ENCODE measurements around the gene SOWAHA. TPM values are rescaled to one million over a fixed set of nuclear protein-coding genes. Genes with fewer than 3 reads are reported as not detected.

SOWAHA gene
- polyA plus RNA-seq, 10 donors = 0.04 to 0.21 (median 0.13) TPM

DNA sequence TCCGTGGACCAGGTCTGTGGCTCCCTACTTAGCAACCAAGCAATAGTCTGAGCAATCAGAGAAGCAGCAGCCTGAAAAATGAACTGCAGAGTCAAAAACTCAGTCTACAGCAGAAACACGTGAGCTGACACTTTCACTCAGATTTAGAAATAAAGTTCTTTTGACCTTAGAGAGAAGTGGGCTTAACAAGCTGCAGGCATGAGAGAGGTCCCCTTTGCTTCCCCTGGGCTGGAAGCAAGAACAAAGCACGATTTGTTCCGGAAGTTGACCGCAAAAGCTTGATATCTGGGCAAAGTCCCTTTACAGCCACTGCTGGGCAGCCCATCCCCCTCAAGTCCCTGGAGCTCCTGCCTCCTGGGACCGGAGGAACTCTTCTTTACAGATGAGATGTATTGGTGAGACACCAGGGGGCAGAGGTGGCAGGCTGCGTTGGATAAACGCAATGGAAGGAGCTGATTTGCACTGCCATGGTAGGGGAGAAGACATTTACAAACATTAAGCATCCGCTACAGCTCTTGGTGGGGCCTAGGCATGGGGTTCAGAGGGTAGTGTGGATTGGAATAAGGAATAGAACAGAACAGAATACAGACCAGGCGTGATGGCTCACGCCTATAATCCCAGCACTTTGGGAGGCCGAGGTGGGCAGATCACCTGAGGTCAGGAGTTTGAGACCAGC is 5.8 kb upstream of the SOWAHA start:
- no peak for DNase-seq

- no peak for DNase-seq
These were observed 4.7 kb upstream of the SOWAHA start for GRCh38 chr5:132808448-132808847.

- no peak for DNase-seq
These were observed 4.2 kb upstream of the SOWAHA start for GRCh38 chr5:132808866-132809265.

DNA sequence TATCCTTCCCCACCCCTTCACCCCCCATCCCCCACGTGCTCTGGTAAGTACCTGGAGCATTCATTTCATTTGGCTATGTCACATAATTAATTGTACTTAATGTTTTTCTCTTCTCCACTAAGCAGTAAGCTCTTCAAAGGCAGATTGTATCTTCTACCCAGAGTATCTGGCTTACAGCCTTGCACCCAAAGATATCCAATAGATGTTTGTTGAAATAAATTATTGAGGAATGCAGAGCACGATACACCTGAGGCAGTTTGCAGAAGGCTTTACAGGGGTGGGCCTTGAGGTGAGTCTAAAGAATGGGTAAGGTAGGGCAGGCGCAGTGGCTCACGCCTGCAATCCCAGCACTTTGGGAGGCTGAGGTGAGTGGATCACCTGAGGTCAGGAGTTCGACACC is 2.5 kb upstream of the SOWAHA start:
- no peak for DNase-seq

DNA sequence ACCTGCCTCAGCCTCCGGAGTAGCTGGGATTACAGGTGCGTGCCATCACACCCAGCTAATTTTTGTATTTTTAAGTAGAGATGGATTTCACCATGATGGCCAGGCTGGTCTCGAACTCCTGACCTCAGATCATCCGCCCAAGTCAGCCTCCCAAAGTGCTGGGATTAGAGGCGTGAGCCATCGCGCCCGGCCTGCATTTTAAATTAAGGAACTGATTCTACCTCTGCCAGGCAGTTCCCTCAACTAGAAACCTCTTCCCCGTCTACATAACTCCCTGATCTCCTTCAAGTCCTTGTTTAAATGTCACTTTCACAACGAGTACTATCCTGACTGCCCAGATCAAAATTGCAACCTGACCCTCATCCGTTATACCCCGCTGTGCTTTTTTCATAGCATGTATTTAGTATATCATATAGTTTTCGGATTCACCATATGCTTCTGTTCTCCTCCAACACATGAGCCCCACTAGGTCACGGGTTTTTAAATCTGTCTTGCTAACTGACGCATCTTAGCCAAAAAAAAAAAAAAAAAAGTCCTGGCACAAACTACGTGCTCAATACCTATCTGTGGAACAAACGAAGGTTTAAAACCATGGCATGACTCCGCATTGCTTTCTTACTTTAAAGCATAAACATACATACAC is 858 bp upstream of the SOWAHA start:
- peak in 1 of 3 donors; percentile 34 for DNase-seq

- DNase-seq = peak in 1 of 3 donors; percentile 64
These were observed 749 bp downstream of the SOWAHA start for GRCh38 chr5:132813599-132814502.

DNA sequence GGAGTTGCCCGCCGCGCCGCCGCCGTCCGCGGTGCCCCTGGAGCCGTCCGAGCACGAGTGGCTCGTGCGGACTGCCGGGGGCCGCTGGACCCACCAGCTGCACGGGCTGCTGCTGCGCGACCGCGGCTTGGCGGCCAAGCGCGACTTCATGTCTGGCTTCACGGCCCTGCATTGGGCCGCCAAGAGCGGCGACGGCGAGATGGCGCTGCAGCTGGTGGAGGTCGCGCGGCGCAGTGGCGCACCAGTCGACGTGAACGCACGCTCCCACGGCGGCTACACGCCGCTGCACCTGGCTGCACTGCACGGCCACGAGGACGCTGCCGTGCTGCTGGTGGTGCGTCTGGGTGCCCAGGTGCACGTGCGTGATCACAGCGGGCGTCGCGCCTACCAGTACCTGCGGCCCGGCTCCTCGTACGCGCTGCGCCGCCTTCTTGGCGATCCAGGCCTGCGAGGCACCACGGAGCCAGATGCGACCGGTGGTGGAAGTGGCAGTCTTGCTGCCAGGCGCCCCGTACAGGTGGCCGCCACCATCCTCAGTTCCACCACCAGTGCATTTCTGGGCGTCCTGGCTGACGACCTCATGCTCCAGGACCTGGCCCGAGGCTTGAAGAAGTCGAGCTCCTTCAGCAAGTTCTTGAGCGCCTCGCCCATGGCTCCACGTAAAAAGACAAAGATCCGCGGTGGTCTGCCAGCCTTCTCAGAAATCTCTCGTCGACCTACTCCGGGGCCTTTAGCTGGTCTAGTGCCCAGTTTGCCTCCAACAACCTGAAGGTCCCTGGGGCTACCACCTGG is 1.6 kb downstream of the SOWAHA start:
- no peak for DNase-seq

DNA sequence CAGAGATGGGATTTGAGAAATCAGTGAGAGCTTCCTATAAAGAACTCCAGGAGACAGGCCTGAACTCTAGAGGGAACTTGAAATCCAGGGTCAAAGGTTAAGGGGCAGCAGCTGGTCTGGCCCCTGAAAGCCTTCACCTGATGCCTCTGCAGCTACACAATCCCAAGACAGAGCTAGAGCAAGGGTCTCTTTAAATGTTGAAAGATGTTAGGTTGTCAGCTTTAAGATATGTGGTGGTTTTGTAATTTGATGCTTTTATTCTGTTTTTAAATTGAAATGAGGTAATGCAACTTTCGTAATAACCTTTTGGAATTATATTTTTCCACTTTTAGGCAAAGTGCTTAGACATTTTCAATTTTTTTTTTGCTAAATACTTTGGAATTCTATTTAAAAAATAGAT is 2.4 kb downstream of the SOWAHA start:
- DNase-seq = no peak

GRCh38 chr5:132816083-132816482 is 3.0 kb downstream of the SOWAHA start:
- DNase-seq = no peak

DNA sequence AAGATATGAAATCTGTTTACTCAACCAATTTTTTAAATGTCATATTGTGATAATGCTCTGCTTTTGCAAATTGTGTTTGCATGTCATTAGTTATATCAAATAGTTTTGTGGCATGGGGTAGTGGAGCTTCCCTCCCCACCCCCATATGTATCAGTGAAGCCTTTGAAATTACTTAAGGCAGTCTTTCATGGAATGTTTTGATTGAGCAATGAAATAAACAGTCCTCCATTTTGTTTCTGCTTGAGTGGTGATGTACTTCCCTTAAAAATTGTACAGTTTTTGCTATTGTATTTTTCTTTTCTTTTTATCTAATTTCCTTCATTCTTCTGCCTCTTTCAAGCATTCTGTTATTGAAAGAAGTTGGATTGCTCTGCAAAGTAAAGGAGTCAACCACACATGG is 3.5 kb downstream of the SOWAHA start:
- DNase-seq = no peak

- no peak for DNase-seq
These were observed 3.9 kb downstream of the SOWAHA start for GRCh38 chr5:132817011-132817410.

GRCh38 chr5:132819468-132819867 is 6.4 kb downstream of the SOWAHA start:
- DNase-seq = no peak

GRCh38 chr5:132820162-132820754 is 7.2 kb downstream of the SOWAHA start:
- DNase-seq = peak; percentile 79 to 91 (median 86)

DNA sequence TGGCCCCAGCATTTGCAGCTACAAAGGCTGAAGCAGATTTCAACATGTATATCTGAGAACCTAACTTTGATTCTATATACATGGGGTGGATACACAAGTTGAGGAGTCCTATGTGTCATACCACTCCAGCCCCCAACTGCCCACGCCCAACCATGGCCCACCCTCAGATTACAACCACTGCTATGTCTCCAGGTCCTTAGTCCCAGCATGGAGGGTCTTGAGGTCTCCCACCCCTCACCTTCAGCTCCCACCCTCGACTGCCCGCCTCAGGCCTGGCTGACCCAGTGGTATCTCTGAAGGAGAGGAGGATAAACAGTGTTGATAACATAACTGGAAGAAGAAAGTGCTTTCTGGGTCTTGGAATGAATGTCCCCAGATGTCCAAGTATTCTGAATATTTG is 8.2 kb downstream of the SOWAHA start:
- no peak for DNase-seq

- DNase-seq = no peak
These were observed 8.7 kb downstream of the SOWAHA start for GRCh38 chr5:132821791-132822190.

GRCh38 chr5:132822650-132823480 is 9.8 kb downstream of the SOWAHA start:
- peak in 1 of 3 donors; percentile 80 for DNase-seq

DNA sequence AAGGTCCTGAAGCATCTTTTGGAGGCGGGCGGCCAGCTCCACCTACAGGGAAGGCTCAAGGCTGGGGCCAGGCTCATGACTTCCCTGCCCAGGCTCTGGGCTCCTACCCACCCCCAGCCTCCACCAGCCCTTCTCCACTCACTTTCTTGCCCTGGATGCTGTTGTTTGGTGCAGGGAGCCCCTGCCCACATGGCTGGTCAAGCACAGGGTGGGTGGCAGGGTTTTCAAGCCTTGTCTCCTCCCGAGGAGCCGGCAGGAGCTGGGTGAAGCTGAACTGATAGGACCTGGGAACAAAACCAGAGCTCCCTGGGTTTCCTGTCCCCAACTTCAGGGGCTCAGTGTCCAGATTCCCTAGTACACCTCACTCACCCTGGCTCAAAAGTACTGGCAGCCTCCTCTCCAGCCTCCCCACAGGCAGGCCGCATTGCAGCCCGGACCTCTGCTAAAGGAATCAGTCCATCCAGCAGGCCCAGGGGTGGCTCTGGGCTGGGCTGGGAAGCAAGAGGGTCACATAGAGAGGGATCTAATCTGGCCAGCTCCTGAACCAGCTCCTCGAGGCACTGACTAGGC is 10.5 kb downstream of the SOWAHA start:
- no peak for DNase-seq

GRCh38 chr5:132824426-132824825 is 11.3 kb downstream of the SOWAHA start:
- no peak for DNase-seq

DNA sequence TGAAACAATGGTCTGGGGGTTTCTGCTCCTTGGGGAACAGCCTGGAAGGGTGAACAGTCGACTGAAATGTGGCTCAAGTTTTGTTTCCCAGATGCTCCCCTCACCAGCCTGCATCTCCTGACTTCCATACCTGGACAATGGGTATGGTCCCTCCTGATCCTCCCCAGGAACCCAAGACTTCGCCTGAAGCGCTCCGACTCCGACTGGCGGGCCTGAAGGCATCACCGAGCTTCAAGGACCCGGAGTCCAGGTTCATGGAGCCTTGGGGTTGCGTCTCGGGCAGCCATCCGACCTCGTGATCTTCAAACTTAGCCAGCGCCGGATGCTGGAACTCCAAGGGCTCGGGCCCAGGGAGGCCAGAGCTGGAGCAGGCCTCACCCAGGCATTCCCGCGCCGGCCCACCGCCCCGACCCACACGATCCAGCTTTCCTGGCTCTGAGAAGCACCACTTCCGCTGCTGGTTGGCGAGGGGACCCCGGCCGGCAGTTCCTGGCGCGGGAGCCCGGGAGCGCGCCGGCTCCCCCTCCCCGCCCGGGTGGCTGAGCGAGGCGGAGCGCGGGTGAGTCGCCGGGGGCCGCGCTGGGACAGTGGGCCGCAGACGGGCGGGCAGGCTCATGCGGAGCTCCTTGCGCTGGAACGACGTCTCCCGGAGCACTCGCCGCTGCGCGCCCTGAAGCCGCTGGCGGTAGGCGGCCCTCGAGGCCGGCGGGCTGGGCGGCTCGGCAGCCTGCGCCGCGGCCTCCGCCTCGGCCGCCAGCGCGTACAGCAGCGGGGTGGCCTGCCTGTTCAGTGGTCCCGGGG is 12.1 kb downstream of the SOWAHA start:
- peak in 1 of 3 donors; percentile 54 for DNase-seq

All from muscle of back (tissue), 11 donors.